Activated T-helper 1 cell treated with anti-CD3 and anti-CD28 coated beads, Interleukin-2, amount 50 U/mL, for 16 hours (primary cell): ENCODE measurements around the gene ZNF697.
"Not testable (repeated sequence)": the region's sequence is repeated elsewhere in the genome, so short reads cannot be mapped to it uniquely, and the experiment has no call there.

Source experiments
- DNase-seq, 2 donors: peaks; one replicate each; pipeline ENCODE4 v3.0.0-alpha.2; 2020; ENCODE audit warnings: low read depth in 1 of 2, low spot score in 1 of 2

ZNF697 gene

DNA sequence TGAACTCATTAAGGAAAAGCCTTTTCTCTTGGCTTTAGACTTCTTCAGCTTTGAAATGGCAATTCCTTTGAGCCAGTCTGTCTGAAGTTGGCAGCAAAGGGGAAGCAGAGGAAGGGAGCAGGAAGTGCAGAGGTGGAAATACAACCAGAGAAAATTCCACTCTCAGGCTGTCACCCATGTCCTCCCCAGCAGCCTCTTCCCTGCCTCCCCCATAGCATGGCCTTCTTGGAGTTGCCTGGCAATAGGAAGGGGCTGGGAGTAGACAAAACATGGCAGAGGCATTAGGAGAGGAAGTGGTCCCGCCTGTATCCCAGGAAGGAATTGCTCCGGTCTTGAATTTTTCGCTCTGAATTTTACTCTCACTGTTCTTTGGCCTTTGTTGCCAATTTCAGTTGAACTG lies 44.8 kb downstream of the ZNF697 start:
- DNase-seq: not testable (repeated sequence)

DNA sequence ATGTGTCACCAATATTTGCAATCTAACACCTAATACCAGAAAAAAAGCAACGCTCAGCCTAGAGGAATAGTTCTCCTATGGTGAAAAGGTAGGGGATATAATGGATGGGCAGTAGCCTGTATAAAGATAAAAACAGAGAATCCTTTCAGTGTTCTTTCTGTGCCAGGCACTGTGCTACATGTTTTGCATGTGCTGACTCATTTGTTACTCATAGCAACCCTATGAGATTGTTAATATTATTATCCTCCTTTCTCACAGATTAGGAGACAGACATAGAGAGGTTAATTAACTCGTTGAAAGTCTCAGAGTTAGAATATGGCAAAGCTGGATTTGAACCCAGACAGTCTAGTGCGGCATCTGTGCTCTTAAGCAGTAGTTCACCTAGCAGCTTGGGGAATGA lies 45.3 kb downstream of the ZNF697 start:
- not testable (repeated sequence) for DNase-seq

DNA sequence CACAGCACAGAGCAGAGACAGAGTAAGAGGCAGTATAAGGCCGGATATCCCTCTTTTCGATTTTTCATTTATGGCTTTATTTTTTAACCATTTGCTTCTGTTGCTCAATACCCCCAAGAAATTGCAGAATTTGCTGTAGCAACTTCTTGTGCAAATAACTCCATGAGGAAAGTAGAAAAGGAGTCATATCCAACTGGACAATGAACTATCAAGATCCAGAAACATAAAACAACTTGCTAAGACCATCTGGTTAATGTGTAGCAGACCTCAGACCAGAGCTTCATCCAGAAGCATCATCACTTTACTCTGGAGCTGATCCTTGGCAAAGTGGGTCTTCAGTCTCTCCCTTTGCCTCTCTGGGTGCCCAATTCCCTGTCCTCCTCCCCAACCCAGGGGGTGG lies 45.9 kb downstream of the ZNF697 start:
- no peak for DNase-seq

DNA sequence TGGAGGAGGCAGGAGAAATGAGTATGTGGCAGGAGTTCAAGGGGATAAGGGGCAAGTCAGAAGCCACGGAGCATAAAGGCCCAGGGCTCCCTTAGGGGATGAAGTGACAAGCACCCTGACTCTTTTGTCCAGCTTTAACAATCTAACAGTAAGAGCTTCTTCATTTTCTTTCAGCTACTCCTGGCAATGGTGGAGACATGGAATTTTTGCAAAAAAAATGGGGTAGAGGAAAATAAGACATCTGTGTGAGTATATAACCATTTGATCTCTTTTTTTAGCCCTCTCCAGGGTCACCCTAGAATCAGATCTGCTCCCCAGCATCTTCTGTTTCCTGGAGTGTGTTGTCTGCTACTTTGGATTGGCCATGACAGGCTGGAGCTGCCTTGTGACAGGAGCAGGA lies 47.1 kb downstream of the ZNF697 start:
- DNase-seq: no peak

DNA sequence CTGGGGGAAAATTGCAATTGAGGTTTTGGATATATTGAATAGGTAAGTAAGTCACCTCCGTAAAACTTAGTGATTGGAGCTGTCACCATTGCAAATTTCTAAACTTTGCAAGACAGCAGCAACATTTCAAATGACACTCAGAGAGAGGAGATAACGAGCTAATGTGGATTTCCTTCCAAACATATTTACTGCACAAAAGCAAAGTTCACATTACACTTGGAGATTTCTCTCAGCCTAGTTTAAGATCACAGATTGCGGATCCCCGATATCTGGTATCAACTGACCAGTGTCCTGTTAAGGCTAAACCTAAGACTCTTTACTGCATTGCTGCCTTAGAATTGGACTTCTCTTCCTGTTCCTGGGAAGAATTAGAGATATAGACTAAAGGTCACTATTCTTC lies 47.5 kb downstream of the ZNF697 start:
- DNase-seq: no peak

GRCh38 chr1:119595606-119596005 lies 52.5 kb downstream of the ZNF697 start:
- no peak for DNase-seq

DNA sequence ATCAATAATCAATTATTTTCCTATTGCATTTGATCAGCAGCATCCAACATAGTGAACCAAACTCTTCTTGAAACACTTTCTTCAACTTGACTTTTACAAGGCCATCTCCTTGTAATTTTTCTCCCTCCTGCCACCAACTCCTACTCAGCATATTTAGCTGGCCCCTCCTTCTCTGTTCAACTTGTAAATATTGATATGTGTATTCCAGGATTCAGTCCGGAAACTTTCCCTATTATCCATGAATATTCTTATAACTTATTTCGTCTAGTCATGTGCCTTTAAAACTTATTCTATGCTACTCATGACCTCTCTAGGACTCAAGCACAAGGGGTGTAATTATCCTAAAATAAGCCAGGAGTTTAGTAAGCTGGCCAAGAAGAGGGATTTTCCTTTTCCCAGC lies 52.9 kb downstream of the ZNF697 start:
- no peak for DNase-seq

GRCh38 chr1:119594376-119594775 lies 53.7 kb downstream of the ZNF697 start:
- no peak for DNase-seq

DNA sequence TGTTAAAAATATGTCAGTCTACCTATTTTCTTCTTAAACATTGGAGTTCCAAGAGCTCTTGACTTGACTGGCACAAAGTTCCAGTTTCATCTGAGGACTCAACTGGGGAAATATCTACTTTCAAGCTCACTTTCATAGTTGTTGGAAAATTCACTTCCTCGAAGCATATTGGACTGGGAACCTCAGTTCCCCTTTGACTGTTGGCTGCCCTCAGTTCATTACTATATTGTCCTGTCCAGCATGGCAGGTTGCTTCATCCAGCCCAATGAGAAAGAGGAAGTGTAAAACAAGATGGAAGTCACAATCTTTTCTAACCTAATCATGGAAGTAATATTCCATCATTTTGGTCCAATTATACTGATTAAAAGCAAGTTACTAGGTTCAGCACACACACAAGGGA lies 54.3 kb downstream of the ZNF697 start:
- no peak for DNase-seq

GRCh38 chr1:119590393-119590792 lies 57.7 kb downstream of the ZNF697 start:
- no peak for DNase-seq

DNA sequence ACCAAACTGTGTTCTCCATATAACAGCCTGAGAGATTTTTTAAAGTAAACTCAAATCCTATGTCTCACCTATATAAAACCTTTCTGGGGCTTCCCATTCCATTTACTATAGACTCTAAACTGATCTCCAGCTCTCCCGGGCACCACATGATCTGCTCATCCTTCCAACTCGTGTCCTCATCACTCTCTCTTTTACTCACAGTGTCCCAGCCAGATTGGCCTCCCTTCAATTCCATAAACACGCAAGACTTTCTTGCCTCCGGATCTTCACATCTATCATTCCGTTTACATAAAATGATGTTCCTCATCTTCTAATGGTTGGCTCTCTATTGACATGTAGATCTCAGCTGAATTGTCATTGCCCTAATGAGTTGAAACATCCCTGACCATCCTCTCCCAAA lies 59.4 kb downstream of the ZNF697 start:
- DNase-seq: no peak

DNA sequence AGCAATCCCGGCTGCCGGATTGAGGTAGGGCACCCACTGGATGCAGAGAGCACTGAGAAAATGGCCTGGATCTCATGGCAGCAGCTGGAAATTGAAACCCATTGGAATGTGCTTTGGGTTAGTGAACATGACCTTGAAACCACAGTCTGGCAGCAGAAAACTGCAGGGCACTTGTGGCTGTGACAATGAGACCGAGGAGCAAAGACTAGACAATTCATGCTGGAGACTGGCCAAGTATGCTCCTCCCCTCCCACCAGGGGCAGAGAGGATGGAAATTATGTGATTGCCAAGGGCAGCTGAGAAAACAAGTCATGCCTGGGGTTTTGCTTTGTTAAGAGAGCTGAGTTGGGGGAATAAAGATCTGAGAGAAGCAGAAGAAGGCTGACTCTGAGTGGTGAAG lies 60.7 kb downstream of the ZNF697 start:
- no peak for DNase-seq

DNA sequence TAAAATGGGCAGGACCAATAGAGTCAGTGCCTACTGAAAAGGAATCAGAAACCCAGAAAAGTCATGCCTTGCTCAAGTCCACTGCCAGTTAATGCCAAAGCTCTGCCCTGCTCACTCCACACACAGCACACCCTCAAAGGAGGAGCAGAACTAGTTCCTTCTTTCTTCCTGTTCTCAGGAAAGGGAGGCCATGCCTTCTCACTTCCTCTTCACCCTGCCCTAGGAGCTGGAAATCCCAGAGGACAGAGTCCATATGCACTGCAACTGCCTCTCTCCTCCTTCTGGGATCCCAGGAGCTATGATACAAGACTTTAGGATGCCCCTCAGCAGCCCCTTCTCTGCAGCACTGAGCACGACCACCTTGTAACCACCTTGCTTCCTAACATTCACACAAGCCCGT lies 62.3 kb downstream of the ZNF697 start:
- DNase-seq: not testable (repeated sequence)

- no peak for DNase-seq
These were observed 65.3 kb downstream of the ZNF697 start for GRCh38 chr1:119582801-119583200.

DNA sequence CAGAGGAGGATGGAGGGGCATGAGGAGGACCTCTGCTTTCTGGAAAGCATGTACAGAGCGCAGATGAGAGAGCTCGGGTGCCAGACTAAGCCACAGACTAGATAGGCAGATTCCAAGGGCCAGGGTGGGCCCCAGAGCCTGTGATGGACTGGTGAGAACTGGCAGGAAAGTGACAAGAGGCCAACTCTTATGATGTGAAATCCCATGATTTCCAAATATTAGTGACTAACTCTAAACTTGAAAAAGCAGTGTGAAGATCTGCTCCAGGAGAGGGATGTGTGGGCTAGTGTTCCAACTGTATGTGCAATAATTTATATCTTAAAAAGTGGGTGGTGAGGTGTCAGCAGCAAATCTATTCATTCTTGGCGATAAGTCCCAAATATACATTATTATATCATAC lies 67.0 kb downstream of the ZNF697 start:
- not testable (repeated sequence) for DNase-seq

- no peak for DNase-seq
These were observed 74.2 kb downstream of the ZNF697 start for GRCh38 chr1:119573886-119574285.

GRCh38 chr1:119569930-119570622 lies 78.0 kb downstream of the ZNF697 start:
- not testable (repeated sequence) for DNase-seq
